HG03103 (cell line): Measurements from ENCODE around the gene P4HA3.

Source experiments
- ATAC-seq: cut with Tn5 transposase; IDR thresholded peaks from one replicate; pipeline ENCODE4 v1.9.1; 2021; ENCODE audit warnings: low read depth; ENCODE audit not compliant: unreplicated experiment

P4HA3 gene

DNA sequence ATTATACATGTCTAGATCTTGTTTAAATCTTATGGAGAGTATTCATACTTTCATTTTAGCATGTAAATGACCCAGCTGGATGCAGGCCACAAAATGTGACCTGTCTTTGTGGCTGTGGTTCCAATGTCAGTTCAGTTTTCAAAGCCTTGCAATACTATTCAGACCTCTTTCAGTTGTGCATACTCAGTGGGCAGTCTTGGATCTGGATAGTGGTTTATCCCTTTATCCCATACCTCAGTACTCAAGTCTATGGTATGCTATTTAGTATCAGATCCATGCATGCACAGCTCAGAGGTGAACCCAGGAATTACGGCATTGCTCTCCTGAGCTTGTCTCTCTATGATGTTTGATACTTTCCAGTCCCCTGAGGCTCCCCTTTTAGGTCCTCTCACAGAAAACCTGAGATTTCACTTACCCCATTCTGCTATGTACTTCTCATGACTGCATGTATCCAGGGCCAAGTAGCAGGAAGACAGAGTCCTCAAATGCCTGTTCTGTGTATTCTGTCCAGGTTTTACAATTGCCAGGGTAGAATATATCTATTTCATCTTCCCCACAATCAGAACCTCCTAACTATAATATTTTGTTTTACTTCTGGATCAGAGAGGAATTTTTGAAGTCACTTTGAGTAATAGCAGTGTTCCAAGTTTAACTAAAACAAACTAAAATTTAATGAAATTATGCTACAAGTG lies 6.9 kb upstream of the P4HA3 start:
- no peak for ATAC-seq

GRCh38 chr11:74316772-74317505 lies 5.5 kb upstream of the P4HA3 start:
- ATAC-seq = no peak

GRCh38 chr11:74312326-74312725 lies 886 bp upstream of the P4HA3 start:
- no peak for ATAC-seq

- ATAC-seq = no peak
These were observed 583 bp downstream of the P4HA3 start for GRCh38 chr11:74310857-74311256.

- no peak for ATAC-seq
These were observed 4.0 kb downstream of the P4HA3 start for GRCh38 chr11:74307434-74307833.

DNA sequence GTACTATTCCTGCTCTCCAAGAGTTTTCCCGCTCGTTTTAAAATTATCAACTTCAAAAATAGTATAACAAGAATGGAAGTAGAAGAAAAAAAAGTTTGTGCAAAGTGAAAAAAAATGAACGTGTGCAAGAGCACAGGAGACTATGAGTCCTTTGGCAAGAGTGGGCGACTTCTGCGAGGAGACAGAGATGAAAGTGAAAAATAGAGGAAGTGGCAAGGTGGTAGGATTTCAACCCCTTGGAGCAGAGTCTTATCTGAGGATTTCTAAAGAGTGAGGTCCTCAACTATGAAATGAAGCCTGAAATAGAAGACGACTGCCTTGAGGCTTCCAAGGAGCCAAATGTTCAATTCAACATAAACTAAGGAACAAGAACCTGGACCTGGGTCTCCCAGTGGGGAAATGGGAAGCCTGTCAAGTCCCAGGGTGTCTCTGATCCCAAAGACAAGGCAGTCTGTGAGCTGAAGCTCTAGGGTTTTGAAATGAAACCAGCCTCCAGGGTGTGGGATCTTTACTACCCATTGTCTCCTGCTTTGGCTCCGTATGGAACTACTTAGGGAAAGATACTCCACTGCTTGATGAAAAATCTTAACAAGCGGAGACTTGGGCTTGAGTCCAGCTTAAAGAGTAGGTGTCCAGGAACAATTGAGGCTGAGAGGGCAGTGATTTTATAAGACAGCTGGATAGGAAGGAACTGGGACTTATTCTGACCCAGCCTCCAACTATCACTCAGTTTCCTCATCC lies 4.8 kb downstream of the P4HA3 start:
- ATAC-seq = no peak

- ATAC-seq = no peak
These were observed 12.4 kb downstream of the P4HA3 start for GRCh38 chr11:74299015-74299414.

GRCh38 chr11:74297484-74297883 lies 14.0 kb downstream of the P4HA3 start:
- no peak for ATAC-seq

GRCh38 chr11:74288911-74289310 lies 22.5 kb downstream of the P4HA3 start:
- ATAC-seq = no peak

DNA sequence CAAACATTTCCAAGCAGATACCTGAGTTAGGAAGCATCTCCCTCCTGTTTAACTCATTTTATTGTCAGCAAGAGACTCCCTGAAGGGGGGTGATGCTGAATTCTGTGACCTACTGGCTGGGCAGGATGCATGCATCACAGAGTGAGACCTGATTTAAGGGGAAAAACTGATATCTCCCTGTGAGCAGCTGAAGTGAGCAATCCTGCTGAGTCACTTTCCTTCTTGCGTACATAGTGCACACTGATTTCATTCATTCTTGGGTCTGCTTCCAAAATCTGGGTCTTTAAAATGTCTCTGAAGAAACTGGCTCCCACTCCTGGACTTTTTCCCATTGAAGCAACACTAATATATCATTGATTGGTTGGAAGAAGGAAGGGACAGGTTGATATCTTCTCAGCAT lies 23.3 kb downstream of the P4HA3 start:
- ATAC-seq = no peak

GRCh38 chr11:74284466-74284865 lies 27.0 kb downstream of the P4HA3 start:
- no peak for ATAC-seq

DNA sequence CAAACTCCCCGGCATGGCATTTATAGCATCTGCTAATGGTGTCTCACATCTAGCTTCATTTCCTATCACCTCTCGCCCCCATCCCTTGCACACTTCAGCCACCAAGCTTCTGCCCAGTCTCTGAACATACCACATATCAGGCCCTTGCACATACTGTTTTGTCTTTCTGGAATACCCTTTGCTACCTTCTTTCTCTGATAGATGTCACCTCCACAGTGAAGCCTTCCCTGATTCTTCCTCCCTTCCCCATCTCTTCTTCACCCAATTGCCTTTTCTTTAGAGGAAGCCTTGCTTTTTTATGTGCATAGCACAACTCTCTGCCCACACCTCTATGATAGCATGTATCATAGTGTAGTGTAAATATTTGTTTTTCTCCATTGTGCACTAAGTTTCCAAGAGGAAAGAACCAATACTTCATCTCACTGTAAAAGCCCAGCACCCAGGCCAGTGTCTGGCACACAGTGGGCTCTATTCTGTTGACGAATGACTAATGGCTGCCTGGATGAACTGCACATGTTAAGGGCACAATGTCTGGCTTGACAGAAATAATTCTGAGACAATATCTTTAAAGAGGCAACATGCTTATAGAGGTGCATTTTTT lies 27.8 kb downstream of the P4HA3 start:
- no peak for ATAC-seq

DNA sequence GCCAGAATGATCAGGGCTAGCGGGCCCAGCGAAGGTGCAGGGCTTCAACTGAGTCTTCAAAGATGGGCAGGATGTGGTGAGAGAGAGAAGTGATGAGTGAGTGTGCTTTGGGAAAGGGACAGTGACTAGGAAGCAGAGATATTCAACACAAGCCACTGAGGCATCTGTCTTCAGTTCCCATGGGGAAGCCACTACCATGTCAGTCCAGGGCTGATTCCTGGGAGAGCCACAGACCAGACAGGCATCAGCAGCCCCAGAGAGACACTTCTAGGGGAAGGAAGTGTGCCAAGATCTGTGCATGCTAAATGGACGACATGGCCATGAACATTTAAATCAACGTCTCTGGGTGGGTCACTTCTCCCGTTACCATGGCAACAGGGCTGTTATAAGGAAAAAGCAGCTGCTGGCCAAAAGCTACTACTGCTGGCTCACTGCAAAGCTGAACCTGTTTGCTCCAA lies 28.5 kb downstream of the P4HA3 start:
- no peak for ATAC-seq

DNA sequence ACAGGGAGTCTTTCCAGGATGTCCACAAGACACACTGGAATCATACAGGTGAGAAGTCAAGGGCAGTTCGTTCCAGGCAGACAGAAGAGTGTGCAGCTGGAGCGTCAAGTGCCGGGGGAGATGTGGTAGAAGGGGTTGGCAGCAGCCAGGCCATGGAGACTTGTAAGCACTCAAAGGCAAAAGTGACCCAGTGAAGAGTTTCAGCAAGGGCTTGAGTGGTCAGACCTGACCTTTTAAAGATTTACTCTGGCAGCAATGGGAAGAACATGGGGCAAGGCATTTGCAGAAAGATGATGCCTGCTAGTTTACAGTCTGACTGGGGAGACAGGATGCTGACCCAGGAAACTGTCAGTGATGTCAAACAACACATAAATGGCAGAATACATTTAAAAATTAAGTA lies 29.0 kb downstream of the P4HA3 start:
- no peak for ATAC-seq

GRCh38 chr11:74280494-74280893 lies 30.9 kb downstream of the P4HA3 start:
- ATAC-seq = no peak

GRCh38 chr11:74279256-74279655 lies 32.2 kb downstream of the P4HA3 start:
- ATAC-seq = no peak

- ATAC-seq = no peak
These were observed 32.7 kb downstream of the P4HA3 start for GRCh38 chr11:74278721-74279161.

DNA sequence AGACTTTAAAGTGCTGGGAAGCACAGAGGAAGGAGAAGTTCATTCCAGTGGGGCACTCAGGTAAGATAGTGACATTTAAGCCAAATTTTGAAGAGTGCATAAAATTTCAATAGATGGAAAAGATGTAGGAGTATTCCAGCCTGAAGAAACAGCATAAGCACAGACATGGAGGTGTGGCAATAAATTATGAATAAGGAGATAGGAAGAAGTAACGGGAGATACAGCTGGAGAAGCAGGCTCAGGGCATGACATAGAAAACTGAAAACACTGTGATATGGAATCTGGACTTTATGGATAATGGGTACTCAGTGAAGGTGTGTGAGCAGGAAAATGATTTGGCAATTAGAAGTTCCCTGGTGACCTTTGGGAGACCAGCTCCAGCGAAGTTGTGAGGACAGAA lies 33.3 kb downstream of the P4HA3 start:
- no peak for ATAC-seq

DNA sequence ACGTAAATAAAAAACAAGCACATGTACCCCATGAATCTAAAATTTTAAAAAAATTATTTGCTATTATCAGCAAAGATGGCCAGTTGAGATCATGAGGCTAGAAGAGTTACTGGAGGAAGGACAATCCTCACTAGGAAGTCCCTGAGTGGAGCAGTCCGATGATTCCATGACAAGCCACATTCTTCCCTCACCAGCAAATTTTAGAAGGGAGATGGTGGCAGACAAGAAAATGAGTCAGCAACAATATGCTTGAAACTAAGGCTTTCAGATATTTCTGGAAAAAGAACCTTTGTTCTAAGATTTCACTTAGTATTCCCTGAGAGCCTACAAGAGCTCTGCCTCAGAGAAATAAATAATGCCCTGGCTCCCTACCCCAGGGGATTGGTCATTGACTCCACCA lies 34.9 kb downstream of the P4HA3 start:
- ATAC-seq = no peak

DNA sequence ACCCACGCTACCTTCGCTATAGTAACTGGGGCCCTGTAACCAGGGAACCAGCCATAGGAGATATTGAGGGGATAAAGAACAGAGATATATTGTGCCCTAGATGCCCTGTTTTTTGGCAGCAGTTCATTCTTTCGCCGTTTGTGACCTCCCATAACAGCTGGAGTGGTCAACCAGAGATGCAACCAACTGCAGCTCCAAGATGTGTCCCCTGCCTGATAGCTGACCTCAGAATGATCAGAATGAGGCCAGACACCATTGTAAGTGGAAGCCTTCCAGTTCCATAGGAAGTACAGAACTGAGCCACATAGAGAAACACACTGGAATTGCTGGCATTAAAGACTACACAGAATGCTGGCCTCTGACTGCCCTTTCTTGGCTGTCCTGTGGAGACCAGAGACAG lies 39.2 kb downstream of the P4HA3 start:
- ATAC-seq = no peak

GRCh38 chr11:74269161-74269811 lies 42.2 kb downstream of the P4HA3 start:
- ATAC-seq = no peak
